Measurements from ENCODE around the gene AMPD3.

The AMPD3 gene

GRCh38 chr11:10481560-10482349, 26.7 kb downstream of the AMPD3 start:
- H3K4me1 ChIP-seq (ENCODE audit: low read length), result peaks cover 12% of the 10 kb centered on the region
- H3K36me3 ChIP-seq (replicated peaks; ENCODE audit: low read depth, low read length), result peaks cover 67% of the 10 kb centered on the region
- no peaks in the 10 kb centered on the region; the same call in 1 of the 2 replicates for H3K79me2 ChIP-seq (ENCODE audit: low read length)
- no peak overlapping the region for H3K27ac ChIP-seq (ENCODE audit: low read length)
- peaks cover 15% of the 10 kb centered on the region for H4K20me1 ChIP-seq (ENCODE audit: insufficient read depth, low read length)
- H3K9ac ChIP-seq (ENCODE audit: low read length), result no peak overlapping the region
- H3K4me2 ChIP-seq (ENCODE audit: low read length), result no peak overlapping the region
- no peak overlapping the region for H3K4me3 ChIP-seq (ENCODE audit: low read length)
- no peaks in the 10 kb centered on the region for H3K9me3 ChIP-seq (ENCODE audit: insufficient read depth, low read length)
- TF ChIP-seq CTCF (IDR thresholded peaks at IDR 0.05; ENCODE audit: low read depth, low read length) (no peak), EZH2phosphoT487 (IDR thresholded peaks at IDR 0.05; ENCODE audit: low read depth) (no peak)
- no peaks in the 10 kb centered on the region for H3K27me3 ChIP-seq (ENCODE audit: low read depth, low read length)
- no peak overlapping the region for H2AFZ ChIP-seq (ENCODE audit: low read depth, low read length)

GRCh38 chr11:10483174-10483573, 28.1 kb downstream of the AMPD3 start:
- Histone ChIP-seq H3K27ac (ENCODE audit: low read length) (no peak overlapping the region), H2AFZ (ENCODE audit: low read depth, low read length) (no peak overlapping the region), H3K4me2 (ENCODE audit: low read length) (no peak overlapping the region), H3K79me2 (ENCODE audit: low read length) (no peaks in the 10 kb centered on the region), H3K9ac (ENCODE audit: low read length) (no peak overlapping the region), H3K4me3 (ENCODE audit: low read length) (no peak overlapping the region), H3K27me3 (ENCODE audit: low read depth, low read length) (no peaks in the 10 kb centered on the region), H4K20me1 (ENCODE audit: insufficient read depth, low read length) (peaks cover under 1% of the 10 kb centered on the region; the same call in 1 of the 2 replicates), H3K4me1 (ENCODE audit: low read length) (peaks cover 8% of the 10 kb centered on the region), H3K36me3 (replicated peaks; ENCODE audit: low read depth, low read length) (peaks cover 69% of the 10 kb centered on the region), H3K9me3 (ENCODE audit: insufficient read depth, low read length) (no peaks in the 10 kb centered on the region)
- TF ChIP-seq EZH2phosphoT487 (IDR thresholded peaks at IDR 0.05; ENCODE audit: low read depth), result no peak
- TF ChIP-seq CTCF (IDR thresholded peaks at IDR 0.05; ENCODE audit: low read depth, low read length), result no peak

DNA sequence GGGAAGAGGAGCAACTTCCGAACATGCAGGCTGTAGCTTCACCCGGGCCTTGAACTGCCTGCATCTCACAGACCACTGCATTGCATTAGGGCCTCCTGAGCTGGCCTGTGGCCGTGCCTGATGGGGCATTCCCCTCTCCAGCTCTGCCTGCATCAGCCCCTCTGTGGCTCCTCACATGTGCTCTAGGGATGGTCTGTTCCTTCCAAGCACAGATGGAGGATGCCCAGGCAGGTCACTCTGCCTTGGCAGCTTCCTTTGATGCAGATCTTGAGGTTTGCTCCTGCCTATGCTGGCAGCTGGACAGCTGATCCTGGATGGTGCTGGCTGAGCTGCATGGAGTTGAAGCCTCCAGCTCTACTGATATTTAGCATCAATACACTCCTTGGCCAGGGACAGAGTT, 28.5 kb downstream of the AMPD3 start:
- H3K4me3 ChIP-seq (ENCODE audit: low read length), result no peak overlapping the region
- peaks cover 70% of the 10 kb centered on the region for H3K36me3 ChIP-seq (replicated peaks; ENCODE audit: low read depth, low read length)
- no peaks in the 10 kb centered on the region; the same call in 1 of the 2 replicates for H4K20me1 ChIP-seq (ENCODE audit: insufficient read depth, low read length)
- no peak for TF ChIP-seq EZH2phosphoT487 (IDR thresholded peaks at IDR 0.05; ENCODE audit: low read depth)
- no peak for TF ChIP-seq CTCF (IDR thresholded peaks at IDR 0.05; ENCODE audit: low read depth, low read length)
- H3K27me3 ChIP-seq (ENCODE audit: low read depth, low read length), result no peaks in the 10 kb centered on the region
- H3K4me1 ChIP-seq (ENCODE audit: low read length), result peaks cover 12% of the 10 kb centered on the region
- H3K9me3 ChIP-seq (ENCODE audit: insufficient read depth, low read length), result no peaks in the 10 kb centered on the region
- no peak overlapping the region for H3K9ac ChIP-seq (ENCODE audit: low read length)
- no peaks in the 10 kb centered on the region for H3K79me2 ChIP-seq (ENCODE audit: low read length)
- H2AFZ ChIP-seq (ENCODE audit: low read depth, low read length), result no peak overlapping the region
- H3K27ac ChIP-seq (ENCODE audit: low read length), result no peak overlapping the region
- no peak overlapping the region for H3K4me2 ChIP-seq (ENCODE audit: low read length)

DNA sequence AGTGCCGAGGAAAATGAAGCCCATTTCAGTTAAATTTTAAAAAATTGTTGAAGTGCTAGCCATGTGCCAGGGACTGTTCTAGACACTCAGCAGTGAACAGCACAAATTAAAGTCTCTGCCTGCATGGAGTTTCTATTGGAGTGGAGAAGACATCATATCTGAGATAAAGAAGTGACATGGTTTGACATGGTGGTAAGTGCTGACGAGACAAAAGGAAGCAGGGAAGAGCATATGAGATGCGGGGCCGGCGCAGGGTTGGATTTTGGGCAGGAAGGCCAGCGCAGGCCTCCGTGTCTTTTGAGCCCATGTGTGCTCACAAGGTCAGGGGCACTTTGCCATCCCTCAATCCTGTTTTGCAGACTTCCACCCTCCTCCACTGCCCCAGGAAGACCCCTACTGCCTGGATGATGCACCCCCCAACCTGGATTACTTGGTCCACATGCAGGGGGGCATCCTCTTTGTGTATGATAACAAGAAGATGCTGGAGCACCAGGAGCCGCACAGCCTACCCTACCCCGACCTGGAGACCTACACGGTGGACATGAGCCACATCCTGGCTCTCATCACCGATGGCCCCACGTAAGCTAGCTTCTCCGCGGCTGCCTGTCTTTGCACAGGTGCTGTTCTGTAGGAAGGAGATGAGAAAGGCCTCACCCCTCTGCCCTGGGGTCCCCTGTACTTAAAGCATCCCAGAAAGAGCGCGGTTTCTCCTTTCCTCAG, 29.6 kb downstream of the AMPD3 start:
- H3K9ac ChIP-seq (ENCODE audit: low read length), result no peak overlapping the region
- H4K20me1 ChIP-seq (ENCODE audit: insufficient read depth, low read length), result no peaks in the 10 kb centered on the region; the same call in 1 of the 2 replicates
- H3K9me3 ChIP-seq (ENCODE audit: insufficient read depth, low read length), result no peaks in the 10 kb centered on the region
- peaks cover 66% of the 10 kb centered on the region for H3K36me3 ChIP-seq (replicated peaks; ENCODE audit: low read depth, low read length)
- H3K27ac ChIP-seq (ENCODE audit: low read length), result no peak overlapping the region
- TF ChIP-seq EZH2phosphoT487 (IDR thresholded peaks at IDR 0.05; ENCODE audit: low read depth), result no peak
- no peak for TF ChIP-seq CTCF (IDR thresholded peaks at IDR 0.05; ENCODE audit: low read depth, low read length)
- no peak overlapping the region for H3K4me2 ChIP-seq (ENCODE audit: low read length)
- no peak overlapping the region for H2AFZ ChIP-seq (ENCODE audit: low read depth, low read length)
- no peaks in the 10 kb centered on the region for H3K79me2 ChIP-seq (ENCODE audit: low read length)
- peaks cover 22% of the 10 kb centered on the region for H3K4me1 ChIP-seq (ENCODE audit: low read length)
- H3K27me3 ChIP-seq (ENCODE audit: low read depth, low read length), result no peaks in the 10 kb centered on the region
- no peak overlapping the region for H3K4me3 ChIP-seq (ENCODE audit: low read length)
